SH-SY5Y (cell line): ENCODE measurements around the gene TBC1D16.

ENCODE experiments used
- GATA2 ChIP-seq: IDR thresholded peaks from 2 replicates; pipeline ENCODE4 v1.6.1; 2011; ENCODE audit warnings: mild to moderate bottlenecking, low read depth, low read length
- GATA3 ChIP-seq: IDR thresholded peaks from 2 replicates; pipeline ENCODE4 v1.6.1; 2011; ENCODE audit warnings: low read depth, mild to moderate bottlenecking, low read length, moderate library complexity

DNA sequence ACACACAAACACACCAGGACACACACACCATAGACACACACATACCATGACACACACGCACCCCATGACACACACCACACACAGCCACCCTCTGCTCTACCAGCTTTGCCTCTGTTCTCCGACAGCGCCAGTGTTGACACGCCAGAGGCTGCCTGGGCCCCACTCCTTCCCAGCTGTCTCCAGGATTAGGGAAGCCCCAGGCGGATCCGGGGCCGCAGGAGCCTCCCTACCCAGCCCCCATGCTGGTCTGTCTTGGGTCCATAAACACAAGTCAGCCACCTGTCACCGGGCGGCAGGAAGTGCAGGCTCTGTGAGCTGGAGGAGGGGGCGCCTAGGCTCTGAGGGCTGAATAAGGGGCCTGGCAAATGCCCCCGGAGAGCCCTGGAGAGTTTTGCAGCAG is 10.5 kb downstream of the TBC1D16 start:
- TF ChIP-seq GATA2 (no peak), GATA3 (no peak)
